ENCODE data around the gene SLA2.
"Not testable (repeated sequence)": the region's sequence is repeated elsewhere in the genome, so short reads cannot be mapped to it uniquely, and the experiment has no call there.

Gene SLA2

DNA sequence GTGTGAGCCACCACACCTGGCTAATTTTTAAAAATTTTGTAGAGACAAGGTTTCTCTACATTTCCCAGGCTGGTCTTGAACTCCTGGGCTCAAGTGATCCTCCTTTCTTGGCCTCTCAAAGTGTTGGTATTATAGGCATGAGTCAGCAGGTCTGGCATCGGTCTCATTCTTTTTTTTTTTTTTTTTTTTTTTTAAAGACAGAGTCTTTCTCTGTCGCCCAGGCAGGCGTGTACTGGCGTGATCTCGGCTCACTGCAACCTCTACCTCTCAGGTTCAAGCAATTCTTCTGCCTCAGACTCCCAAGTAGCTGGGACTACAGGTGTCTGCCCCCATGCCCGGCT lies 37.6 kb downstream of the SLA2 start:
- not testable (repeated sequence) for DNase-seq

- DNase-seq: no peak
Measured at GRCh38 chr20:36607586-36608387, 38.2 kb downstream of the SLA2 start.

GRCh38 chr20:36606158-36607066 lies 39.6 kb downstream of the SLA2 start:
- DNase-seq: peak in 1 of 58 donors; percentile 49

DNA sequence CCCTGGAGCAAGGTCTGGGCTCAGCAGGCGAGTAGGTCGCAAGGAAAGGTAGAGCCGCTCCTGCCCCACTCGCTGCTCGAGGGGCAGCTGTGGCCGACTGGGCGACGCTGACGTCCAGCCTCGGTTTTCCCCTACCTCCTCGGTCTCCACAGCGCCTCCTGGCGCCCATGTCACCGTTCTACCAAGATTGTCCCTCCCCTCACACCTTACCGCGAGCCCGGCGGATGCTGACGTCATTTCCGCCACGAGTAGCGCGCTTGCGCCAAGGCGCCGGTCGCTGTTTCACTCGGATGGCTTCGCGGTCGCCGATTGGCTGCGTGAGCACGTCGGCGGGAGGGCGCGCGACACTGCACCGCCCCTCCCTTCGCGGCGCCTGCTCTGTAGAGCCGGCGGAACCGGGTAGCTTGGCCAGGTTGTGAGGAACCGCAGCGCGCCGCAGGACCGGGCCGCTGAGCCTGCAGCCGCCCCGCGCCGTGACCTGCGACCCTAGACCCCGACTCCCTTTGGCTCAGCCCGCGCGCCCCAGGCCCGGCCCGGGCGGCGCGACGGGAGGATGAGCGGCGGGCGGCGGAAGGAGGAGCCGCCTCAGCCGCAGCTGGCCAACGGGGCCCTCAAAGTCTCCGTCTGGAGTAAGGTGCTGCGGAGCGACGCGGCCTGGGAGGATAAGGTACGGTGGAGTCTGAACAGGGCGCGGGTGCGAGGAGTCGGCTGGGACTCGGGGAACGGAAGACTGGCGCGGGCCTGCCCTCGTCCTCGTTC lies 40.4 kb downstream of the SLA2 start, which contains the start of gene RAB5IF:
TSS of gene RAB5IF (plus strand) at position 381 of the 759 bp plus-strand sequence. CDS start at position 554, 173 bp downstream.
- peak; percentile 82 to 99 (median 96) for DNase-seq

GRCh38 chr20:36604952-36605398 lies 41.0 kb downstream of the SLA2 start:
- peak in 15 of 58 donors; percentile 21 to 64 (median 43) for DNase-seq

GRCh38 chr20:36601540-36601939 lies 44.5 kb downstream of the SLA2 start:
- peak in 1 of 58 donors; percentile 1 for DNase-seq

DNA sequence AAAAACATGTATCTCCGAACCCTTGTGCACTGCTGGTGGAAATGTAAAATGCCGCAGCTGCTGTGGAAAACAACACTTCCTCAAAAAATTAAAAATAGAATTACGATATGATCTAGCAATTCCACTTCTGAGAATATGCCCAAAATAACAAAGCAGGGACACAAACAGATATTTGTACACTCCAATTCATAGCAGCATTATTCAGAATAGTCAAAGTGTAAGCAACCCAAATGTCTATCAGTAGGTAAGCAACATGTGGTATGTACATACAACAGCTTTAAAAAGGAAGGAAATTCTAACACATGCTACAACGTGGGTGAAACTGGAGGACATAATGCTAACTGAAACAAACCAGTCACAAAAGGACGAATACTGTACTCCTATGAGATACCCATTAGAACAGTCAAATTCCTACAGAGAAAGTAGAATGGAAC lies 46.1 kb downstream of the SLA2 start:
- no peak for DNase-seq

- peak in 5 of 58 donors; percentile 3 to 7 (median 5) for DNase-seq
Measured at GRCh38 chr20:36593347-36593929, 52.6 kb downstream of the SLA2 start.

- peak in 19 of 58 donors; percentile 2 to 55 (median 17) for DNase-seq
Measured at GRCh38 chr20:36591854-36592641, 53.9 kb downstream of the SLA2 start.

DNA sequence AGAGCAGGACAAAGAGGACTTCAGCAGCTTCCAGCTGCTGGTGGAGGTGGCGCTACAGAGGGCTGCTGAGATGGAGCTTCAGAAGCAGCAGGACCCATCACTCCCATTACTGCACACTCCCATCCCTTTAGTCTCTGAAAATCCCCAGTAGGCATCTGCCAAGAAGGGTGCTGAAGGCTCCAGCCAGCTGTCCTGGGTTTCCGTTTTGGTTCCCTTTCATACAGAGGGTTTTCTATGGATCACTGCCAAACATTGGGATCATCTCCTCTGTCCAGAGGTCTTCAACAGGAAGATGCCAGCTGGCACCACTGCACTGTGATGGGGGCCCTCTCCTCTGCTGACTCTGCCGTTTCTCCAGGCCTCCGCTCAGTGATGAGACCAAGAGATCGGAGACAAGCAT lies 54.7 kb downstream of the SLA2 start:
- no peak for DNase-seq

GRCh38 chr20:36587388-36588070 lies 58.5 kb downstream of the SLA2 start:
- no peak for DNase-seq

DNA sequence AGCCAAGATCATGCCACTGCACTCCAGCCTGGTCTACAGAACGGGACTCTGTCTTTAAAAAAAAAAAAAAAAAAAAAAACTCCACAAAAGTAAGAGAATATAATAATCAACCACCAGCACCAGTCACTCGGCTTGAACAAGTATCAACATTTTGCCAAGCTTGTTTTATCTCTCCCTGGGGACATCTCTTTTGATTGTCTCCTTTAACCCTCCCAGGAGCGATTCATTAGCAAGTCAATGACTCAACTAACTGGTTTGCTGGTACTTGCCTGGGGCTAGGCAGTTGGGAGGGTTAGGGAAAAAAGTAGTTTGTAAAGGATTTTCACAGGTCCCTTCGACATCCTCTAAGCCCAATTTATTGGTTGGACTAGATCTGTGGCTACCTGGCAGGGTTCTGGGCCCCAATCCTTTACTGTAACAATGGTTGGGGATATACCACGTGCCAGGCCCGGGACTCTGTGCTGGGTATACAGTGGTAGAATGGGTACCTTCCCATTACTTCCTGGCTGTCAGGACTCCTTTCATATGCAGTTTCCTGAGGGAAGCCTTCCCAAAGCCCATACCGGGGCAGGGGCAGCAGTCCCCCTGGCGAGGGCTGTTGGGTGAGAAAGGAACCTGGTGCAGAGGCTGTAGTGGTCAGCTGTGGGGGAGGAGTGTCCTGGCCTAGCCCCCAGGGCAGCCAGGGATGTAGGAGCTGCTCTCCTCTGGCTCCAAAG lies 60.4 kb downstream of the SLA2 start:
- DNase-seq: no peak

DNA sequence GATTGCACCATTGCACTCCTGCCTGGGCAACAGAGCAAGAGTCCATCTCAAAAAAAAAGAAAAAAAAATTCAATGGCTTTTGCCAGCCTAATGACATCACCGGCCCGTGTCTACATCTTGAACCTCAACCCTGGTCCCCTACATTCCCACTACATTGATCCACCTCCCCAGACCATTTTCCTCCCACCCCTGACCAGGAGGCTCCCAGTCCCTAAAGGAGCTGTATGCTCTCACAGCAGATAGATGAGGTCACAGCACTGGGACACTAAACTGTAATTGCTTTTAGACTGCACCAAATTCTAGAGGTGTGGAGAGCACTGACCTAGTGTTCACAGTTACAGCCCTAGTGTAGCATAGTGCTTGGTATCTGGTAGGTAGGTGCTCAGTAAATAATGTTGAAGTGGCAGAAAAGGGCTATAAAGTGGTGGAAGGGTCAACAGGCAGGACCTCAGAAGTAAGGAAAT lies 61.9 kb downstream of the SLA2 start:
- DNase-seq: no peak

DNA sequence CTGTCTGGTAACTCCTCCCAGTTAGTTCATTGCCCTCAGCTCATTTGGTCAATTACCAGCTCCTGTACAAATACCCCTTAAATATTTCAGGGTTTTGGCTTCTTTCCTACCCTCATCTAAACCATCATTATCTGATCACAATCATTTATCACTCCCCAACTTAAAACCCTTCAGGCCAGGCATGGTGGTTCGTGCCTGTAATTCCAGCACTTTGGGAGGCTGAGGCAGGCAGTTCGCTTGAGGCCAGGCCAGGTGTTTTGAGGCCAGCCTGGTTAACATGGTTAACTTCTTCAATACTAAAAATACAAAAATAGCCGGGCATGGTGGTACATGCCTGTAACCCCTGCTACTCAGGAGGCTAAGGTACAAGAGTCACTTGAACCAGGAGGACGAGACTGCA lies 63.2 kb downstream of the SLA2 start:
- DNase-seq: no peak

DNA sequence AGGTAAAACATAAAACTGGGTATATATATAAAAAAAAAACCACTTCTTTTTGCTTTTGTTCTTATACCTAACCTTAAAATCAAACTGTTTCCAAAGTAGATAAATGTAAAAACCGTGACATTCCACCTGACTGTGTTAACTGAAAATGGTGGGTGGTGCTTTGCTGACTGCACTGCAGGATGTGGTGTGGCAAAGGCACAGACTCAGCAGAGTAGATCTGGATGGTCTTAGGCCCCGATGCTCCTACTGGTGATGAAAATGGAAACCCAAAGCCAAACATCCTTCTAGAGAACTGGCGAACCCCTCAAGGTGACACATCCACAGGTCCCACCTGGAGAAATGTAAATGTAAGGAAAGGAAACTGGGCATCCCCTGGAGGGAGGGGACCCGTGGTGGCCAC lies 63.7 kb downstream of the SLA2 start:
- no peak for DNase-seq

GRCh38 chr20:36579996-36580545 lies 65.9 kb downstream of the SLA2 start:
- no peak for DNase-seq

GRCh38 chr20:36578356-36579041 lies 67.5 kb downstream of the SLA2 start:
- DNase-seq: no peak

GRCh38 chr20:36576081-36576445 lies 69.9 kb downstream of the SLA2 start:
- DNase-seq: no peak
